ENCODE measurements around the gene NVL.
A peak's percentile ranks its signal among the peaks of the same experiment; 100 is the strongest.
"Not testable (repeated sequence)": the region's sequence is repeated elsewhere in the genome, so short reads cannot be mapped to it uniquely, and the experiment has no call there.

Gene NVL

GRCh38 chr1:224329842-224330753 is at the start of gene NVL:
Gene NVL, minus strand, starts transcription at chr1:224330172. Its CDS starts 45 bp downstream, at chr1:224330127.
- peak; percentile 93 for DNase-seq

GRCh38 chr1:224378855-224379631 is 49.1 kb upstream of the NVL start:
- no peak for DNase-seq

- no peak for DNase-seq
These were observed 47.7 kb upstream of the NVL start for GRCh38 chr1:224377676-224378006.

- DNase-seq, result no peak
These were observed 45.1 kb upstream of the NVL start for GRCh38 chr1:224375059-224375458.

- DNase-seq, result no peak
These were observed 43.1 kb upstream of the NVL start for GRCh38 chr1:224373008-224373590.

GRCh38 chr1:224368409-224368808 is 38.4 kb upstream of the NVL start:
- DNase-seq, result no peak

- DNase-seq, result no peak
These were observed 29.2 kb upstream of the NVL start for GRCh38 chr1:224359207-224359606.

GRCh38 chr1:224358237-224358636 is 28.3 kb upstream of the NVL start:
- no peak for DNase-seq

GRCh38 chr1:224357626-224358124 is 27.7 kb upstream of the NVL start:
- DNase-seq, result no peak

- peak; percentile 96 for DNase-seq
These were observed 27.0 kb upstream of the NVL start, which contains the start of gene CNIH4 for GRCh38 chr1:224356685-224357625. Gene CNIH4, plus strand, starts transcription at chr1:224356879. Its CDS starts 46 bp downstream, at chr1:224356925.

- no peak for DNase-seq
These were observed 24.3 kb upstream of the NVL start for GRCh38 chr1:224353975-224354925.

GRCh38 chr1:224352436-224353085 is 22.6 kb upstream of the NVL start:
- not testable (repeated sequence) for DNase-seq

GRCh38 chr1:224349716-224350115 is 19.7 kb upstream of the NVL start:
- DNase-seq, result not testable (repeated sequence)

GRCh38 chr1:224348137-224348536 is 18.2 kb upstream of the NVL start:
- DNase-seq, result no peak

- DNase-seq, result no peak
These were observed 13.7 kb upstream of the NVL start for GRCh38 chr1:224343679-224344078.

GRCh38 chr1:224340453-224341384 is 10.7 kb upstream of the NVL start:
- DNase-seq, result not testable (repeated sequence)

- no peak for DNase-seq
These were observed 9.6 kb upstream of the NVL start for GRCh38 chr1:224339442-224340033.

- no peak for DNase-seq
These were observed 8.3 kb upstream of the NVL start for GRCh38 chr1:224338150-224338838.

All from NCI-H1105 treated with DMSO at 0.1 percent for 48 hours (cell line).